ENCODE measurements around the gene PHF12. TPM values are rescaled to one million over a fixed set of nuclear protein-coding genes. Genes with fewer than 3 reads are reported as not detected.

The PHF12 gene
- total and polyA plus RNA-seq, 3 experiments from 2014 or later, result 11.6 to 62.1 (median 58.1) TPM

- Mint-ChIP-seq H3K4me1 (peaks cover 34 to 36% (median 35%) of the 10 kb centered on the region in 3 donors), H3K4me3 (peak overlapping the region; percentile 91 to 98 (median 96)), H3K27ac (peak overlapping the region; percentile 91 to 99 (median 96)), H3K36me3 (peaks cover 0 to 47% (median 8%) of the 10 kb centered on the region in 3 donors), H3K9me3 (no peaks in the 10 kb centered on the region), H3K27me3 (peaks cover 0 to 4% of the 10 kb centered on the region in 2 donors)
- ChIA-PET POLR2A (interaction anchor here (0.7 to 5.6 kb wide), 16 partner anchors 9 to 566 kb away, joined by 3 to 65 read pairs (median 5); partner anchors contain the start of genes DHRS13, FAM222B, FLOT2 and RPL23A), CTCF (interaction anchor here (1.3 to 5.7 kb wide), 12 partner anchors 14 to 231 kb away, joined by 3 to 72 read pairs (median 10); partner anchors contain the start of genes DHRS13, FLOT2, NEK8 and RPL23A)
- Histone ChIP-seq H3K4me3 (ENCODE audit: low read length) (peak overlapping the region; percentile 79), H3K4me1 (ENCODE audit: insufficient read depth, low read length) (peaks cover 48% of the 10 kb centered on the region), H3K36me3 (ENCODE audit: insufficient read depth, low read length) (peaks cover 3% of the 10 kb centered on the region), H3K27me3 (ENCODE audit: insufficient read depth, low read length, poor library complexity, severe bottlenecking) (no peaks in the 10 kb centered on the region), H3K9me3 (ENCODE audit: low read length) (no peaks in the 10 kb centered on the region), H3K27ac (ENCODE audit: low read depth, low read length) (peak overlapping the region; percentile 80)
- DNase-seq, result peak; percentile 50 to 82 (median 62)
Measured at GRCh38 chr17:28950017-28950751, 1.1 kb downstream of the PHF12 start.

GRCh38 chr17:28949185-28950016, 1.9 kb downstream of the PHF12 start:
- H3K4me3 ChIP-seq (ENCODE audit: low read length), result peak overlapping the region; percentile 79
- peaks cover 53% of the 10 kb centered on the region for H3K4me1 ChIP-seq (ENCODE audit: insufficient read depth, low read length)

GRCh38 chr17:28948873-28949184, 2.5 kb downstream of the PHF12 start:
- no peaks in the 10 kb centered on the region for H3K27me3 ChIP-seq (ENCODE audit: insufficient read depth, low read length, poor library complexity, severe bottlenecking)
- H3K4me3 Mint-ChIP-seq, result peak overlapping the region; percentile 91 to 98 (median 96)
- H3K27ac Mint-ChIP-seq, result peak overlapping the region; percentile 90 to 99 (median 96)
- ChIA-PET CTCF (interaction anchor here (1.4 to 5.7 kb wide), 7 partner anchors 21 to 222 kb away, joined by 5 to 72 read pairs (median 12); partner anchors contain the start of genes DHRS13, FLOT2, NEK8 and TLCD1), POLR2A (interaction anchor here (2.2 to 5.6 kb wide), 5 partner anchors 22 to 228 kb away, joined by 10 to 65 read pairs (median 44); partner anchors contain the start of genes FLOT2, RPL23A and TLCD1)
- H3K4me3 ChIP-seq (ENCODE audit: low read length), result peak overlapping the region; percentile 79
- H3K9me3 Mint-ChIP-seq, result no peaks in the 10 kb centered on the region
- DNase-seq, result no peak
- peaks cover 47 to 49% (median 49%) of the 10 kb centered on the region in 3 donors for H3K4me1 Mint-ChIP-seq
- H3K36me3 Mint-ChIP-seq, result peaks cover 0 to 60% (median 11%) of the 10 kb centered on the region in 3 donors
- H3K27me3 Mint-ChIP-seq, result peaks cover 0 to 4% of the 10 kb centered on the region in 2 donors
- H3K9me3 ChIP-seq (ENCODE audit: low read length), result no peaks in the 10 kb centered on the region
- H3K36me3 ChIP-seq (ENCODE audit: insufficient read depth, low read length), result peaks cover 3% of the 10 kb centered on the region
- peak overlapping the region; percentile 80 for H3K27ac ChIP-seq (ENCODE audit: low read depth, low read length)
- peaks cover 58% of the 10 kb centered on the region for H3K4me1 ChIP-seq (ENCODE audit: insufficient read depth, low read length)

More at GRCh38 chr17:28949185-28950016, 1.9 kb downstream of the PHF12 start:
- H3K27me3 Mint-ChIP-seq, result peaks cover 0 to 4% of the 10 kb centered on the region in 2 donors
- peak; percentile 29 to 73 (median 56) for DNase-seq
- ChIA-PET POLR2A (interaction anchor here (0.7 to 5.6 kb wide), 14 partner anchors 9 to 565 kb away, joined by 3 to 65 read pairs (median 4); partner anchors contain the start of genes DHRS13, FLOT2, RPL23A and TLCD1), CTCF (interaction anchor here (1.3 to 5.7 kb wide), 12 partner anchors 15 to 230 kb away, joined by 3 to 72 read pairs (median 10); partner anchors contain the start of genes DHRS13, FLOT2, NEK8 and RPL23A)
- H3K27me3 ChIP-seq (ENCODE audit: insufficient read depth, low read length, poor library complexity, severe bottlenecking), result no peaks in the 10 kb centered on the region
- peak overlapping the region; percentile 80 for H3K27ac ChIP-seq (ENCODE audit: low read depth, low read length)
- peak overlapping the region; percentile 93 to 99 (median 96) for H3K27ac Mint-ChIP-seq
- H3K9me3 ChIP-seq (ENCODE audit: low read length), result no peaks in the 10 kb centered on the region
- H3K9me3 Mint-ChIP-seq, result no peaks in the 10 kb centered on the region
- peaks cover 3% of the 10 kb centered on the region for H3K36me3 ChIP-seq (ENCODE audit: insufficient read depth, low read length)
- peaks cover 0 to 54% (median 8%) of the 10 kb centered on the region in 3 donors for H3K36me3 Mint-ChIP-seq
- peak overlapping the region; percentile 91 to 98 (median 96) for H3K4me3 Mint-ChIP-seq
- H3K4me1 Mint-ChIP-seq, result peaks cover 41 to 43% (median 43%) of the 10 kb centered on the region in 3 donors

- peak overlapping the region; percentile 90 to 99 (median 96) for H3K27ac Mint-ChIP-seq
- Histone ChIP-seq H3K9me3 (ENCODE audit: low read length) (no peaks in the 10 kb centered on the region), H3K4me1 (ENCODE audit: insufficient read depth, low read length) (peaks cover 61% of the 10 kb centered on the region), H3K36me3 (ENCODE audit: insufficient read depth, low read length) (peaks cover 3% of the 10 kb centered on the region), H3K4me3 (ENCODE audit: low read length) (peak overlapping the region; percentile 79), H3K27me3 (ENCODE audit: insufficient read depth, low read length, poor library complexity, severe bottlenecking) (no peaks in the 10 kb centered on the region), H3K27ac (ENCODE audit: low read depth, low read length) (peak overlapping the region; percentile 80)
- POLR2A ChIA-PET, result interaction anchor here (2.2 to 5.6 kb wide), 4 partner anchors 21 to 222 kb away, joined by 10 to 63 read pairs (median 36); partner anchors contain the start of genes FLOT2 and TLCD1
- DNase-seq, result no peak
- CTCF ChIA-PET, result interaction anchor here (1.4 to 3.3 kb wide), 3 partner anchors 21 to 222 kb away, joined by 5 to 31 read pairs (median 25); partner anchors contain the start of genes DHRS13 and TLCD1
- peaks cover 0 to 4% of the 10 kb centered on the region in 2 donors for H3K27me3 Mint-ChIP-seq
- H3K9me3 Mint-ChIP-seq, result no peaks in the 10 kb centered on the region
- peaks cover 0 to 65% (median 12%) of the 10 kb centered on the region in 3 donors for H3K36me3 Mint-ChIP-seq
- H3K4me1 Mint-ChIP-seq, result peaks cover 52 to 54% (median 54%) of the 10 kb centered on the region in 3 donors
- peak overlapping the region; percentile 91 to 98 (median 96) for H3K4me3 Mint-ChIP-seq
Measured at GRCh38 chr17:28948342-28948741, 3.0 kb downstream of the PHF12 start.

GRCh38 chr17:28947639-28948038, 3.7 kb downstream of the PHF12 start:
- Histone ChIP-seq H3K27ac (ENCODE audit: low read depth, low read length) (no peak overlapping the region), H3K36me3 (ENCODE audit: insufficient read depth, low read length) (peaks cover 3% of the 10 kb centered on the region), H3K4me1 (ENCODE audit: insufficient read depth, low read length) (peaks cover 60% of the 10 kb centered on the region), H3K9me3 (ENCODE audit: low read length) (no peaks in the 10 kb centered on the region), H3K4me3 (ENCODE audit: low read length) (peak overlapping the region; percentile 79), H3K27me3 (ENCODE audit: insufficient read depth, low read length, poor library complexity, severe bottlenecking) (no peaks in the 10 kb centered on the region)
- Mint-ChIP-seq H3K27me3 (peaks cover 0 to 4% of the 10 kb centered on the region in 2 donors), H3K9me3 (no peaks in the 10 kb centered on the region), H3K36me3 (peaks cover 0 to 71% (median 12%) of the 10 kb centered on the region in 3 donors), H3K4me1 (peaks cover 57 to 60% (median 58%) of the 10 kb centered on the region in 3 donors), H3K27ac (peak overlapping the region; percentile 90 to 99 (median 96)), H3K4me3 (peak overlapping the region; percentile 91 to 98 (median 96))
- ChIA-PET POLR2A (interaction anchor here (0.7 to 5.6 kb wide), 3 partner anchors 8 to 221 kb away, joined by 3 to 63 read pairs (median 44); partner anchors contain the start of gene TLCD1), CTCF (interaction anchor here (1.4 to 3.3 kb wide), 3 partner anchors 20 to 221 kb away, joined by 5 to 31 read pairs (median 25); partner anchors contain the start of genes DHRS13 and TLCD1)
- peak in 1 of 5 donors; percentile 15 for DNase-seq

GRCh38 chr17:28946239-28946638, 5.1 kb downstream of the PHF12 start:
- peak overlapping the region; percentile 28 to 97 (median 64) for H3K4me3 Mint-ChIP-seq
- no peaks in the 10 kb centered on the region for H3K27me3 ChIP-seq (ENCODE audit: insufficient read depth, low read length, poor library complexity, severe bottlenecking)
- H3K4me1 ChIP-seq (ENCODE audit: insufficient read depth, low read length), result peaks cover 66% of the 10 kb centered on the region
- no peak overlapping the region for H3K27ac ChIP-seq (ENCODE audit: low read depth, low read length)
- POLR2A ChIA-PET, result interaction anchor here (1.2 to 1.5 kb wide), 4 partner anchors 9 to 20 kb away, joined by 3 to 4 read pairs (median 3); no protein-coding TSS in a partner anchor
- H3K27me3 Mint-ChIP-seq, result peaks cover 0 to 4% of the 10 kb centered on the region in 2 donors
- peaks cover 0 to 79% (median 16%) of the 10 kb centered on the region in 3 donors for H3K36me3 Mint-ChIP-seq
- DNase-seq, result no peak
- CTCF ChIA-PET, result interaction anchor here (1.0 to 2.3 kb wide), 4 partner anchors 16 to 219 kb away, joined by 3 to 10 read pairs (median 4); partner anchors contain the start of gene TLCD1
- H3K27ac Mint-ChIP-seq, result peak overlapping the region; percentile 70 to 99 (median 94)
- H3K9me3 ChIP-seq (ENCODE audit: low read length), result no peaks in the 10 kb centered on the region
- H3K9me3 Mint-ChIP-seq, result no peaks in the 10 kb centered on the region
- peaks cover 3% of the 10 kb centered on the region for H3K36me3 ChIP-seq (ENCODE audit: insufficient read depth, low read length)
- H3K4me3 ChIP-seq (ENCODE audit: low read length), result peak overlapping the region; percentile 33
- peaks cover 64 to 69% (median 69%) of the 10 kb centered on the region in 3 donors for H3K4me1 Mint-ChIP-seq

Measured in CD8-positive, alpha-beta memory T cell (primary cell).